Activated CD8-positive, alpha-beta T cell treated with anti-CD3 and anti-CD28 coated beads, Interleukin-2, amount 10 ng/mL, durations not matched to agents 7 days and 5 days (primary cell): ENCODE data around the gene HMBS. TPM values are rescaled to one million over a fixed set of nuclear protein-coding genes. Genes with fewer than 3 reads are reported as not detected.
"Not testable (repeated sequence)": the region's sequence is repeated elsewhere in the genome, so short reads cannot be mapped to it uniquely, and the experiment has no call there.

ENCODE experiments used
- ATAC-seq: fragments of 150-1000 bp; cut with Tn5 transposase; one replicate; pipeline ENCODE4 v1.10.0; 2021; ENCODE audit warnings: moderate library complexity
- CTCF ChIA-PET: fragments of 350-600 bp; sonication (Branson Sonifier 250); formaldehyde crosslinking; loops from one replicate; lab custom pipeline; 2021; ENCODE audit warnings: antibody characterized with exemption; lab: Charles Lee
- POLR2A ChIA-PET: fragments of 350-600 bp; sonication (Branson Sonifier 250); formaldehyde crosslinking; loops from one replicate; lab custom pipeline; 2021; ENCODE audit warnings: antibody characterized with exemption; lab: Charles Lee
- DNase-seq: peaks from one replicate; pipeline ENCODE4 v3.0.0-alpha.2; 2020
- H3K27ac Mint-ChIP-seq: one replicate; pipeline ENCODE4 v1.8.0; 2021; ENCODE audit warnings: mild to moderate bottlenecking, mixed read lengths
- H3K27me3 Mint-ChIP-seq: one replicate; pipeline ENCODE4 v1.8.0; 2021; ENCODE audit warnings: low read depth, mixed read lengths
- H3K36me3 Mint-ChIP-seq: one replicate; pipeline ENCODE4 v1.8.0; 2021; ENCODE audit warnings: low read depth, mixed read lengths
- H3K4me1 Mint-ChIP-seq: one replicate; pipeline ENCODE4 v1.8.0; 2021; ENCODE audit warnings: low read depth, mixed read lengths
- H3K4me3 Mint-ChIP-seq: one replicate; pipeline ENCODE4 v1.8.0; 2021; ENCODE audit warnings: mild to moderate bottlenecking, mixed read lengths
- H3K9me3 Mint-ChIP-seq: one replicate; pipeline ENCODE4 v1.8.0; 2022; ENCODE audit warnings: mixed read lengths; ENCODE audit not compliant: insufficient read depth
- total RNA-seq, 2 experiments: library from RNA; stranded (reverse); gene quantifications; one replicate each; pipeline ENCODE4 v1.2.3, GENCODE V29; 2021

The HMBS gene
- total RNA-seq, 2 experiments from 2014 or later: 31.0 to 32.5 TPM

DNA sequence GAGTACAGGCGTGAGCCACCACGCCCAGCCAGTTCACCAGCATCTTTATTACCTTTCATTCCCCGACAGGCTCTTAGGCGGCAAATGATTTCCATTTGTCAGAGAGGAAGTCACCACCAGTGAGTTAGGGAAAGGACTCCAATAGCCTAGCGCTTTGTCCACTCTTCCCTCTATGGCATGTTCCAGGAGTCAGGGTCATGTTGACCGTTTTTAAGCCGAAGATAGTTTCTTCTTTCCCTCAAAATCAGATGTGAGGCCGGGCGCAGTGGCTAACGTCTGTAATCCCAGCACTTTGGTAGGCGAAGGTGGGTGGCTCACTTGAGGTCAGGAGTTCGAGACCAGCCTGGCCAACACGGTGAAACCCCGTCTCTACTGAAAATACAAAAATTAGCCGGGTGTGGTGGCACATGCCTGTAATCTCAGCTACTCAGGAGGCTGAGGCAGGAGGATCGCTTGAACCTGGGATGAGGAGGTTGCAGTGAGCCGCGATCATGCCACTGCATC is 18.5 kb downstream of the HMBS start:
- Mint-ChIP-seq H3K27ac (peak overlapping the region; percentile 95), H3K36me3 (peaks cover 22% of the 10 kb centered on the region), H3K4me1 (peaks cover 53% of the 10 kb centered on the region), H3K4me3 (peak overlapping the region; percentile 90)
- CTCF ChIA-PET: interaction anchor here (1.4 to 2.2 kb wide), 5 partner anchors 12 to 102 kb away, joined by 3 to 16 read pairs (median 9); partner anchors contain the start of genes CBL, HINFP and VPS11
- not testable (repeated sequence) for H3K27me3 Mint-ChIP-seq, H3K9me3 Mint-ChIP-seq, ATAC-seq, DNase-seq
- POLR2A ChIA-PET: interaction anchor here (0.7 to 2.0 kb wide), 11 partner anchors 9 to 86 kb away, joined by 3 to 13 read pairs (median 4); partner anchors contain the start of genes RPS25 and VPS11

DNA sequence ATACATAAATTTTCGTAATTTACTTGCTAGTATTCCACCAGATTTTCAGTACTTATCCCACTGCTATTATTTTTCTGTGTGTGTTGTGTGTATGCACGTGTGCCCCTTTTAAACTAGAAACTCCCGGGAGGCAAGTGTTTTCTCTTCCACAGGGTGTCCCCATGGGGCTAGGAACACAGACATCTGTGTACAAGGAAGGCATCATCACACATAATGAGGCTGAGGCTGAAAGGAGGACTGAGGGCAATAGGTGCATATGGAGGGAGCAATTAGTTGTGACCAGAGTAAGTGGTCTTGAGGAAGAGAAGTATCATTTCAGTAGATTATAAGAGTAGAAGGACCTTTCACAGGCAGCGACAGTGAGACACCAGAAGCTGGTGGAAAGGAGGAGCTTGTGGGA is 19.1 kb downstream of the HMBS start:
- ChIA-PET POLR2A (interaction anchor here (1.4 kb wide), 1 partner anchor 9 kb away, joined by 3 read pairs; no protein-coding TSS in a partner anchor), CTCF (interaction anchor here (1.4 to 2.2 kb wide), 2 partner anchors 12 to 18 kb away, joined by 3 to 9 read pairs; partner anchors contain the start of gene HINFP)
- H3K36me3 Mint-ChIP-seq: peaks cover 22% of the 10 kb centered on the region
- DNase-seq (no peak), ATAC-seq (no peak)
- peak overlapping the region; percentile 46 for H3K4me3 Mint-ChIP-seq
- H3K4me1 Mint-ChIP-seq: peaks cover 53% of the 10 kb centered on the region
- no peaks in the 10 kb centered on the region for H3K27me3 Mint-ChIP-seq
- no peaks in the 10 kb centered on the region for H3K9me3 Mint-ChIP-seq
- peak overlapping the region; percentile 64 for H3K27ac Mint-ChIP-seq

- CTCF ChIA-PET: interaction anchor here (0.7 to 2.2 kb wide), 14 partner anchors 9 to 231 kb away, joined by 3 to 10 read pairs (median 4); partner anchors contain the start of genes CBL, HINFP and VPS11
- peaks cover 58% of the 10 kb centered on the region for H3K4me1 Mint-ChIP-seq
Observed at GRCh38 chr11:119106564-119107537, 22.2 kb downstream of the HMBS start, which contains the start of gene C2CD2L. TSS of gene C2CD2L (plus strand) at chr11:119107344. CDS start at chr11:119107742, 398 bp downstream.

GRCh38 chr11:119107538-119108145 is 23.0 kb downstream of the HMBS start:
- ATAC-seq: peak; percentile 21
- peak overlapping the region; percentile 85 for H3K27ac Mint-ChIP-seq
- peaks cover 52% of the 10 kb centered on the region for H3K4me1 Mint-ChIP-seq
- no peaks in the 10 kb centered on the region for H3K9me3 Mint-ChIP-seq
- H3K27me3 Mint-ChIP-seq: no peaks in the 10 kb centered on the region
- CTCF ChIA-PET: interaction anchor here (0.7 to 2.2 kb wide), 5 partner anchors 8 to 217 kb away, joined by 4 to 10 read pairs (median 6); partner anchors contain the start of genes HINFP and VPS11
- DNase-seq: no peak
- POLR2A ChIA-PET: interaction anchor here (0.5 to 8.5 kb wide), 11 partner anchors 8 to 287 kb away, joined by 3 to 96 read pairs (median 7); partner anchors contain the start of genes HINFP, HMBS, HYOU1 and NLRX1
- peak overlapping the region; percentile 89 for H3K4me3 Mint-ChIP-seq
- peaks cover 44% of the 10 kb centered on the region for H3K36me3 Mint-ChIP-seq

More at GRCh38 chr11:119106564-119107537, 22.2 kb downstream of the HMBS start, which contains the start of gene C2CD2L:
- Mint-ChIP-seq H3K9me3 (no peaks in the 10 kb centered on the region), H3K36me3 (peaks cover 41% of the 10 kb centered on the region), H3K4me3 (peak within 1 kb of the TSS; percentile 89), H3K27ac (peak within 1 kb of the TSS; percentile 93), H3K27me3 (no peaks in the 10 kb centered on the region)
- ATAC-seq (peak; percentile 86), DNase-seq (peak; percentile 95)
- POLR2A ChIA-PET: interaction anchor here (0.5 to 8.5 kb wide), 17 partner anchors 9 to 286 kb away, joined by 3 to 96 read pairs (median 5); partner anchors contain the start of genes CBL, HINFP, HMBS and HYOU1

DNA sequence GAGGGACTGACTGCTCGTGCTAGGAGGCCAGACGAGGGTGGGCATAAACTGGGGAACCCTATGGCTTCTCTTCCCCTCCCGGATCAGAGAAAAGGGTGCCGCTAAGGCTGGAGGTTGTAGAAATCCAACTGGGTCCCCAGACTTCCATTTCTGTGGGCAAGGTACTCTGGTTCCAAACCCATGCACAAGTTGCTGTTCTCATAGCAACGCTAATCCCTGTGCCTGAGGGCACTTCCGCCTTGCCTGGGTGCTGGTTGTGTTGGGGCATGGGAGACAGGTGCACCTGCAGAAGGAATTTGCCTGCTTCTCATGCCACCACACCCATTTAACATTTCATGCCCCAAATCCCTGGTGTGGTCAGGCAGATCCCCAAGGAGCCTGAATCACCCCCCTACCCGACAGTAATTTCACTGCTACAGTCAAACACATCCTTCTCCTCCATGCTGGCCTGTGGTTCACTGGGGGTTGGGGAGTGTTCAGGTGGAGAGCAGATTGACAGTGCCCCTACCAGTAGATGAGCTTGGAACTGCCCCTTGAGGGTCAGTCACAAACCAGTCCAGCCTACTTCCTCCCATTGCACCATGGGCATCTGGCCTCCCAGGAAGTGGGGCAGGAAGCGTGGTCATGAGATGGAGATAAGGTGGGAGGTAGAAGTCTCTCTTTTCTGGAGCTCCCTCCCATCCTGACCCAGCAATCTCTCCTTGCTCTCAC is 23.6 kb downstream of the HMBS start:
- Mint-ChIP-seq H3K36me3 (peaks cover 50% of the 10 kb centered on the region), H3K4me3 (peak overlapping the region; percentile 89), H3K9me3 (no peaks in the 10 kb centered on the region), H3K27me3 (no peaks in the 10 kb centered on the region), H3K4me1 (peaks cover 54% of the 10 kb centered on the region), H3K27ac (peak overlapping the region; percentile 85)
- ChIA-PET CTCF (interaction anchor here (1.0 to 1.8 kb wide), 9 partner anchors 9 to 230 kb away, joined by 3 to 7 read pairs (median 4); partner anchors contain the start of genes HINFP and VPS11), POLR2A (interaction anchor here (0.6 to 8.5 kb wide), 7 partner anchors 7 to 114 kb away, joined by 3 to 96 read pairs (median 3); partner anchors contain the start of gene CBL)
- ATAC-seq (peak; percentile 42), DNase-seq (peak; percentile 63)

GRCh38 chr11:119108857-119109221 is 24.2 kb downstream of the HMBS start:
- Mint-ChIP-seq H3K27ac (peak overlapping the region; percentile 85), H3K4me3 (peak overlapping the region; percentile 89), H3K9me3 (no peaks in the 10 kb centered on the region), H3K27me3 (no peaks in the 10 kb centered on the region), H3K4me1 (peaks cover 54% of the 10 kb centered on the region), H3K36me3 (peaks cover 54% of the 10 kb centered on the region)
- DNase-seq (no peak), ATAC-seq (no peak)
- ChIA-PET CTCF (interaction anchor here (1.0 to 1.8 kb wide), 10 partner anchors 9 to 229 kb away, joined by 3 to 7 read pairs (median 4); partner anchors contain the start of genes HINFP and VPS11), POLR2A (interaction anchor here (0.8 to 8.5 kb wide), 6 partner anchors 9 to 98 kb away, joined by 3 to 96 read pairs (median 4); partner anchors contain the start of genes CBL and HINFP)

DNA sequence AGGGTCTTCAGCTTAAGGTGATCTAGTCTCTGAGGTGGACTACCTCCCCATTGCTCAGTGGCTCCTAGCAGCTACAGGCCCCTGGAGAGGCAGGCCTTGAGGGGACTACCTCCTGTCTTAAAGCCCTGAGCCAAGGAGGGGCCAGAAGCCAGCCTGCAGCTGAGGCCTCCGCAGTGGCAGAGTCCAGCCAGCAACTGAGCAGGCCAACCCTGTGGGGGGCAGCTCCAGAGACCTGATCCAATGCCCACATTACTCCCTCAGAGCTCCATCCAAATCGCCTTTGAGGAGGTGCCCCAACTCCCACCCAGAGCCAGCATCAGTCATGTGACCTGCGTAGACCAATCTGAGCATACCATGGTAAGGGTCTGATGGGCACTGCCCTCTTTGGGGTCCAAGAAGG is 25.2 kb downstream of the HMBS start:
- Mint-ChIP-seq H3K27me3 (no peaks in the 10 kb centered on the region), H3K36me3 (peaks cover 60% of the 10 kb centered on the region), H3K27ac (peak overlapping the region; percentile 85), H3K4me1 (peaks cover 57% of the 10 kb centered on the region), H3K4me3 (peak overlapping the region; percentile 89), H3K9me3 (no peaks in the 10 kb centered on the region)
- POLR2A ChIA-PET: interaction anchor here (0.8 to 8.5 kb wide), 3 partner anchors 10 to 15 kb away, joined by 3 to 96 read pairs (median 5); partner anchors contain the start of gene HINFP
- CTCF ChIA-PET: interaction anchor here (0.9 to 1.8 kb wide), 6 partner anchors 15 to 95 kb away, joined by 3 to 7 read pairs (median 5); a partner anchor contains a TSS
- DNase-seq (no peak), ATAC-seq (no peak)

DNA sequence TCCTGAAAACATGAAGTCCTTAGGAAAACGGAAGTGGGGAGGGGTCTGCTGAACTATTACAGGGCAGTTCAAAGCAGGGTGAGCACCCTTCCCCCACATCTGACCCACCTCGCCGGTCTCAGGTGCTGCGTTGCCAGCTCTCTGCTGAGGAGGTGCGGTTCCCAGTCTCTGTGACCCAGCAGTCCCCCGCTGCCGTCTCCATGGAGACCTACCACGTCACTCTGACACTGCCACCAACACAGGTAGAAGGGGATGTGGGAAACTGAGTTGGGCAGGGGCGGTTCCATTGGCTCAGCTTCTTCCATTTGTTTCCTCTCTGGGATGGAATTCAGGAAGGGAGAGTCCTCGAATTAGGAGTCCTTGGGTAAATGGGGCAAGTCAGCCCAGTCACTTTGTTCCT is 25.8 kb downstream of the HMBS start:
- no peak for ATAC-seq
- Mint-ChIP-seq H3K9me3 (no peaks in the 10 kb centered on the region), H3K27me3 (no peaks in the 10 kb centered on the region), H3K4me1 (peaks cover 58% of the 10 kb centered on the region), H3K27ac (peak overlapping the region; percentile 47), H3K4me3 (no peak overlapping the region), H3K36me3 (peaks cover 64% of the 10 kb centered on the region)
- POLR2A ChIA-PET: interaction anchor here (8.5 kb wide), 1 partner anchor 16 kb away, joined by 96 read pairs; a partner anchor contains a TSS
- no peak for DNase-seq
- CTCF ChIA-PET: no interaction called here

DNA sequence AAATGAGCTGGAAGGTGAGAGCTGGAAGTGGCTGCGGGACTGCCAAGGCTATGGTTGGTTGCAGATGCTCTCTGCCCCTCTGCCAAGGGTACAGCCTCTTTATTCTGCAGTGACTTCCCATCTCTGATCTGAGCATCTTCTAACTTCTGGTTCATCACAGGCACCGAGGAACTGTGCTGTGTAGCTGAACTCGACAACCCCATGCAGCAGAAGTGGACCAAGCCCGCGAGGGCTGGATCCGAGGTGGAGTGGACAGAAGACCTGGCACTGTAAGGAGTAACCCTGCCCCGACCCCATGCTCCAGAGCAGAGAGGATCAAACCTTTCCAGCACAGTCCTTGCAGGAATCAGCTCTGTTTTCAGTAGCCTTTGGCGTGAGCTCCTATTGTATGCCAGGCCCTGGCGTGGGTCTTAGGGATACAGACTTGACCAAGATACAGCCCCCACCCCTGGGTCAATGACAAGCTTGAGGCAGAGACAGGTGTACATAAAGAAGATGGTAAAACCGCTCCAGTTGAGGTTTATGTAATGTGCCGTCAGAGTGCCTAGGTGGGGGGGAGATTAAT is 26.8 kb downstream of the HMBS start:
- H3K27ac Mint-ChIP-seq: no peak overlapping the region
- POLR2A ChIA-PET: interaction anchor here (1.9 to 8.5 kb wide), 2 partner anchors 9 to 17 kb away, joined by 6 to 96 read pairs; partner anchors contain the start of gene DPAGT1

More for the DNA sequence above, 26.8 kb downstream of the HMBS start:
- peaks cover 72% of the 10 kb centered on the region for H3K36me3 Mint-ChIP-seq
- H3K4me1 Mint-ChIP-seq: peaks cover 57% of the 10 kb centered on the region
- no peak overlapping the region for H3K4me3 Mint-ChIP-seq
- CTCF ChIA-PET: interaction anchor here (0.9 kb wide), 1 partner anchor 9 kb away, joined by 3 read pairs; no protein-coding TSS in a partner anchor
- ATAC-seq (no peak), DNase-seq (no peak)
- no peaks in the 10 kb centered on the region for H3K27me3 Mint-ChIP-seq
- no peaks in the 10 kb centered on the region for H3K9me3 Mint-ChIP-seq
